ENCODE results near the gene AASDH. TPM values are rescaled to one million over a fixed set of nuclear protein-coding genes. Genes with fewer than 3 reads are reported as not detected.

The AASDH gene
- total RNA-seq, 2 experiments from 2014 or later, result 10.4 to 13.9 TPM

DNA sequence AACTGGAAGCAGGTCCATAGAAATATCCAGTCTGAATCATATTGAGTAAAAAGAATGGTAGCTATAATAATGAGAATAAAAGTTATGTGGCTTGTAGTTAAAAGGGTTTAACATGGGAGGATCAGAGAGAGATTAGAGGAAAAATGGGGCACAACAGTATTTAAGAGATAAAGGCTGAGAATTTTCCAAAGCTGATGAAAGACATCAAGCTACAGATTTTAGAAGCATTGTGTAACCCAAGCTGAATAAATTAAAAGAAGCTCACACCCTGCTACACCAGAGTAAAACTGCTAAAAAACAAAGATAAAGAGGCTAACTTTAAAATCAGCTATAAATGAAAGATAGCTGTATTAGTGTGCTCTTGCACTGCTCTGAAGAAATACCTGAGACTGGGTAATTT is 94.2 kb downstream of the AASDH start:
- CTCF ChIA-PET (ENCODE audit: unreplicated experiment), result no interaction called here

GRCh38 chr4:56289934-56290333 is 97.4 kb downstream of the AASDH start:
- no peaks in the 10 kb centered on the region for H3K9me3 ChIP-seq (ENCODE audit: low read length)
- BruUV-seq (replicated peaks), result no TSS peak
- no peak overlapping the region for H3K27ac ChIP-seq (ENCODE audit: low read depth, low read length, poor library complexity, severe bottlenecking)
- H2AFZ ChIP-seq (ENCODE audit: low read length), result no peak overlapping the region
- H3K79me2 ChIP-seq (ENCODE audit: insufficient read depth, low read depth, low read length), result no peaks in the 10 kb centered on the region
- peaks cover under 1% of the 10 kb centered on the region; the same call in 1 of the 2 replicates for H3K36me3 ChIP-seq (ENCODE audit: insufficient read depth, low read length)
- no peak overlapping the region for H3K4me2 ChIP-seq (ENCODE audit: low read length)
- H3K4me3 ChIP-seq (ENCODE audit: low read depth, low read length, poor library complexity, severe bottlenecking), result no peak overlapping the region
- H4K20me1 ChIP-seq (ENCODE audit: insufficient read depth, low read length), result no peaks in the 10 kb centered on the region
- CTCF ChIA-PET (ENCODE audit: unreplicated experiment), result no interaction called here
- intact Hi-C loops (cut with micrococcal nuclease; ENCODE audit: unreplicated experiment), result no loop called here
- H3K4me1 ChIP-seq (ENCODE audit: insufficient read depth, low read length, poor library complexity, severe bottlenecking), result no peaks in the 10 kb centered on the region
- no peak for DNase-seq (ENCODE audit: low spot score)
- no peaks in the 10 kb centered on the region for H3K9me2 ChIP-seq (ENCODE audit: insufficient read depth, low read length)
- TF ChIP-seq EZH2phosphoT487 (IDR thresholded peaks at IDR 0.05; ENCODE audit: borderline replicate concordance, low read depth, low read length) (no peak), CTCF (conservative IDR thresholded peaks at IDR 0.05; ENCODE audit: low read length) (no peak)
- POLR2A ChIA-PET, result interaction anchor here (0.6 to 1.2 kb wide), 2 partner anchors 9 to 426 kb away, joined by 3 read pairs; no protein-coding TSS in a partner anchor

More for the DNA sequence above, 94.2 kb downstream of the AASDH start:
- POLR2A ChIA-PET, result interaction anchor here (0.5 to 0.7 kb wide), 2 partner anchors 153 to 187 kb away, joined by 3 read pairs; no protein-coding TSS in a partner anchor
- no peaks in the 10 kb centered on the region for H3K9me3 ChIP-seq (ENCODE audit: low read length)
- H4K20me1 ChIP-seq (ENCODE audit: insufficient read depth, low read length), result no peaks in the 10 kb centered on the region
- no peak overlapping the region for H3K4me3 ChIP-seq (ENCODE audit: low read depth, low read length, poor library complexity, severe bottlenecking)
- H2AFZ ChIP-seq (ENCODE audit: low read length), result no peak overlapping the region
- intact Hi-C loops (cut with micrococcal nuclease; ENCODE audit: unreplicated experiment), result no loop called here
- BruUV-seq (replicated peaks), result no TSS peak
- no peaks in the 10 kb centered on the region for H3K9me2 ChIP-seq (ENCODE audit: insufficient read depth, low read length)
- DNase-seq (ENCODE audit: low spot score), result no peak
- no peak overlapping the region for H3K4me2 ChIP-seq (ENCODE audit: low read length)
- H3K36me3 ChIP-seq (ENCODE audit: insufficient read depth, low read length), result no peaks in the 10 kb centered on the region
- no peaks in the 10 kb centered on the region for H3K79me2 ChIP-seq (ENCODE audit: insufficient read depth, low read depth, low read length)
- H3K27ac ChIP-seq (ENCODE audit: low read depth, low read length, poor library complexity, severe bottlenecking), result no peak overlapping the region
- no peaks in the 10 kb centered on the region for H3K4me1 ChIP-seq (ENCODE audit: insufficient read depth, low read length, poor library complexity, severe bottlenecking)
- TF ChIP-seq EZH2phosphoT487 (IDR thresholded peaks at IDR 0.05; ENCODE audit: borderline replicate concordance, low read depth, low read length) (no peak), CTCF (conservative IDR thresholded peaks at IDR 0.05; ENCODE audit: low read length) (no peak)

DNA sequence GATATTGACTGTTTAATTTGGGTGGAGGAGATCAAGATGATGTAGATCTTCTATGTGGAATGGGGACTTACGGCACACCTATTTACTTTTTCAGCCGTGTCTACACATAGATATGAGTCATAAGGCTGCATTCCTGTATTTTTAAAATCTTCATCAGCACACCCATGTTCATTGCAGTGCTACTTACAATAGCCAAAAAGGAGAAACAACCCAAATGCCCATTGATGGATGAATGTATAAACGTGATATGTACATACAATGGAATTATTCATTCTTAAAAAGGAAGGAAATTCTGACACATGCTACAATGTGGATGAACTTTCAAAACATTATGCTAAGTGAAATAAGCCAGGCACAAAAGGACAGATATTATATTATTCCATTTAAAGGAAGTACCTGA is 98.6 kb downstream of the AASDH start:
- Histone ChIP-seq H3K27ac (ENCODE audit: low read depth, low read length, poor library complexity, severe bottlenecking) (no peak overlapping the region), H4K20me1 (ENCODE audit: insufficient read depth, low read length) (no peaks in the 10 kb centered on the region), H3K9me3 (ENCODE audit: low read length) (no peaks in the 10 kb centered on the region), H3K79me2 (ENCODE audit: insufficient read depth, low read depth, low read length) (no peaks in the 10 kb centered on the region), H3K4me2 (ENCODE audit: low read length) (no peak overlapping the region), H3K36me3 (ENCODE audit: insufficient read depth, low read length) (peaks cover 5% of the 10 kb centered on the region; the same call in 1 of the 2 replicates), H2AFZ (ENCODE audit: low read length) (no peak overlapping the region), H3K9me2 (ENCODE audit: insufficient read depth, low read length) (no peaks in the 10 kb centered on the region), H3K4me3 (ENCODE audit: low read depth, low read length, poor library complexity, severe bottlenecking) (no peak overlapping the region), H3K4me1 (ENCODE audit: insufficient read depth, low read length, poor library complexity, severe bottlenecking) (no peaks in the 10 kb centered on the region)
- DNase-seq (ENCODE audit: low spot score), result no peak
- ChIA-PET POLR2A (interaction anchor here (1.2 kb wide), 1 partner anchor 10 kb away, joined by 3 read pairs; no protein-coding TSS in a partner anchor), CTCF (ENCODE audit: unreplicated experiment) (no interaction called here)
- no peak for TF ChIP-seq EZH2phosphoT487 (IDR thresholded peaks at IDR 0.05; ENCODE audit: borderline replicate concordance, low read depth, low read length)
- no peak for TF ChIP-seq CTCF (conservative IDR thresholded peaks at IDR 0.05; ENCODE audit: low read length)
- intact Hi-C loops (cut with micrococcal nuclease; ENCODE audit: unreplicated experiment), result no loop called here
- no TSS peak for BruUV-seq (replicated peaks)

Measured in OCI-LY7 (cell line).